AG09319 (cell line): ENCODE data around the gene CC2D1A.

Experiments used
- DNase-seq: peaks from one replicate; pipeline ENCODE4 v3.0.0-alpha.2; 2010; ENCODE audit warnings: low read depth; ENCODE audit errors: extremely low read depth
- CTCF ChIP-seq: IDR thresholded peaks from 2 replicates; pipeline ENCODE4 v1.5.1; 2011; ENCODE audit warnings: low read depth, mild to moderate bottlenecking, inconsistent platforms, low read length, moderate library complexity

Gene CC2D1A

GRCh38 chr19:13870873-13871272 lies 35.1 kb upstream of the CC2D1A start:
- DNase-seq: no peak

GRCh38 chr19:13872339-13872694 lies 33.7 kb upstream of the CC2D1A start:
- no peak for DNase-seq
- TF ChIP-seq CTCF: no peak

More at GRCh38 chr19:13870873-13871272, 35.1 kb upstream of the CC2D1A start:
- no peak for TF ChIP-seq CTCF

- no peak for DNase-seq
Measured at GRCh38 chr19:13872695-13873389, 33.2 kb upstream of the CC2D1A start.

GRCh38 chr19:13873834-13874515 lies 32.0 kb upstream of the CC2D1A start:
- DNase-seq: no peak

More at GRCh38 chr19:13872695-13873389, 33.2 kb upstream of the CC2D1A start:
- TF ChIP-seq CTCF: no peak; the same call in none of the 2 replicates

GRCh38 chr19:13875824-13876223 lies 30.2 kb upstream of the CC2D1A start:
- no peak for TF ChIP-seq CTCF
- no peak for DNase-seq

More at GRCh38 chr19:13873834-13874515, 32.0 kb upstream of the CC2D1A start:
- TF ChIP-seq CTCF: no peak

GRCh38 chr19:13876834-13877233 lies 29.2 kb upstream of the CC2D1A start, which contains the start of gene NANOS3:
TSS of gene NANOS3 (plus strand) at chr19:13877134. CDS start at chr19:13877249, 115 bp downstream.
- no peak for TF ChIP-seq CTCF
- DNase-seq: no peak

GRCh38 chr19:13877303-13877702 lies 28.7 kb upstream of the CC2D1A start:
- TF ChIP-seq CTCF: no peak
- no peak for DNase-seq
